ENCODE results near the gene RPS3A. TPM values are rescaled to one million over a fixed set of nuclear protein-coding genes. Genes with fewer than 3 reads are reported as not detected.

RPS3A gene
- total and polyA plus RNA-seq, 2 experiments from 2014 or later, result 943 to 1,990 TPM

- no peak for TF ChIP-seq EZH2phosphoT487 (IDR thresholded peaks at IDR 0.05; ENCODE audit: insufficient read depth, low read depth)
- TF ChIP-seq EZH2 (IDR thresholded peaks at IDR 0.05; ENCODE audit: insufficient read depth, poor library complexity, severe bottlenecking), result no peak
- Histone ChIP-seq H3K4me2 (ENCODE audit: unreplicated experiment) (peak overlapping the region; percentile 70), H3K4me1 (ENCODE audit: insufficient read depth) (peaks cover 18% of the 10 kb centered on the region), H3K79me2 (ENCODE audit: insufficient read depth) (peaks cover 44% of the 10 kb centered on the region), H3K27ac (peak overlapping the region; percentile 58), H3K9me2 (ENCODE audit: insufficient read depth) (no peaks in the 10 kb centered on the region), H3K4me3 (peak overlapping the region; percentile 96), H3K27me3 (replicated peaks; ENCODE audit: insufficient read depth) (no peaks in the 10 kb centered on the region), H4K20me1 (ENCODE audit: insufficient read depth) (peaks cover 14% of the 10 kb centered on the region; the same call in 1 of the 2 replicates), H3K9me3 (ENCODE audit: low read depth) (no peaks in the 10 kb centered on the region), H3F3A (ENCODE audit: insufficient read depth) (peaks cover 27% of the 10 kb centered on the region), H3K9ac (peak overlapping the region; percentile 66), H2AFZ (peak overlapping the region; percentile 95), H3K36me3 (ENCODE audit: low read depth) (peaks cover 32% of the 10 kb centered on the region)
- in situ Hi-C loops (cut with MboI), result no loop called here
- 18% methylated on average over 8 of the region's 8 CpGs for WGBS, 2 experiments (ENCODE audit: low coverage in 1 of 2, low lambda C conversion rate in 2 of 2, missing lambda C conversion rate in 2 of 2)
- no peak for DNase-seq
Observed at GRCh38 chr4:151098979-151099228, 524 bp upstream of the RPS3A start.

- Histone ChIP-seq H3K27me3 (replicated peaks; ENCODE audit: insufficient read depth) (no peaks in the 10 kb centered on the region), H3K36me3 (ENCODE audit: low read depth) (peaks cover 41% of the 10 kb centered on the region), H3K4me3 (peak overlapping the region; percentile 96), H2AFZ (peak overlapping the region; percentile 59), H3F3A (ENCODE audit: insufficient read depth) (peaks cover 35% of the 10 kb centered on the region), H4K20me1 (ENCODE audit: insufficient read depth) (peaks cover 14% of the 10 kb centered on the region; the same call in 1 of the 2 replicates), H3K4me1 (ENCODE audit: insufficient read depth) (peaks cover 18% of the 10 kb centered on the region), H3K79me2 (ENCODE audit: insufficient read depth) (peaks cover 44% of the 10 kb centered on the region), H3K9me3 (ENCODE audit: low read depth) (no peaks in the 10 kb centered on the region), H3K9me2 (ENCODE audit: insufficient read depth) (no peaks in the 10 kb centered on the region), H3K4me2 (ENCODE audit: unreplicated experiment) (peak overlapping the region; percentile 95), H3K9ac (peak overlapping the region; percentile 98), H3K27ac (peak overlapping the region; percentile 86)
- WGBS, 2 experiments (ENCODE audit: low coverage in 1 of 2, low lambda C conversion rate in 2 of 2, missing lambda C conversion rate in 2 of 2), result 0 to 2% methylated on average over 13 of the region's 13 CpGs
- no peak for TF ChIP-seq EZH2phosphoT487 (IDR thresholded peaks at IDR 0.05; ENCODE audit: insufficient read depth, low read depth)
- TF ChIP-seq EZH2 (IDR thresholded peaks at IDR 0.05; ENCODE audit: insufficient read depth, poor library complexity, severe bottlenecking), result no peak
- DNase-seq, result peak; percentile 67
- in situ Hi-C loops (cut with MboI), result loop anchor here (25.0 kb wide), 1 partner anchor 1262 kb away; no protein-coding TSS in a partner anchor
Observed at GRCh38 chr4:151099976-151100417, 569 bp downstream of the RPS3A start.

GRCh38 chr4:151100531-151100930, 1.1 kb downstream of the RPS3A start:
- WGBS, 2 experiments (ENCODE audit: low coverage in 1 of 2, low lambda C conversion rate in 2 of 2, missing lambda C conversion rate in 2 of 2), result 0 to 4% methylated on average over 3 of the region's 3 CpGs
- peak overlapping the region; percentile 86; the same call in 1 of the 2 replicates for H3K27ac ChIP-seq

GRCh38 chr4:151103758-151104157, 4.3 kb downstream of the RPS3A start:
- in situ Hi-C loops (cut with MboI), result loop anchor here (25.0 kb wide), 1 partner anchor 1259 kb away; no protein-coding TSS in a partner anchor
- H3K4me1 ChIP-seq (ENCODE audit: insufficient read depth), result peaks cover 18% of the 10 kb centered on the region
- DNase-seq, result no peak
- no peaks in the 10 kb centered on the region for H3K9me2 ChIP-seq (ENCODE audit: insufficient read depth)
- H3K9me3 ChIP-seq (ENCODE audit: low read depth), result no peaks in the 10 kb centered on the region
- H3K27me3 ChIP-seq (replicated peaks; ENCODE audit: insufficient read depth), result no peaks in the 10 kb centered on the region
- peaks cover 68% of the 10 kb centered on the region for H3F3A ChIP-seq (ENCODE audit: insufficient read depth)
- 47 to 57% methylated on average over 2 of the region's 2 CpGs for WGBS, 2 experiments (ENCODE audit: low coverage in 1 of 2, low lambda C conversion rate in 2 of 2, missing lambda C conversion rate in 2 of 2)
- no peak overlapping the region for H3K4me2 ChIP-seq (ENCODE audit: unreplicated experiment)
- TF ChIP-seq EZH2 (IDR thresholded peaks at IDR 0.05; ENCODE audit: insufficient read depth, poor library complexity, severe bottlenecking), result no peak
- no peak for TF ChIP-seq EZH2phosphoT487 (IDR thresholded peaks at IDR 0.05; ENCODE audit: insufficient read depth, low read depth)
- H3K9ac ChIP-seq, result no peak overlapping the region
- peaks cover 14% of the 10 kb centered on the region; the same call in 1 of the 2 replicates for H4K20me1 ChIP-seq (ENCODE audit: insufficient read depth)
- no peak overlapping the region for H2AFZ ChIP-seq
- H3K36me3 ChIP-seq (ENCODE audit: low read depth), result peaks cover 61% of the 10 kb centered on the region
- peaks cover 44% of the 10 kb centered on the region for H3K79me2 ChIP-seq (ENCODE audit: insufficient read depth)
- no peak overlapping the region for H3K27ac ChIP-seq
- H3K4me3 ChIP-seq, result no peak overlapping the region

More at GRCh38 chr4:151100531-151100930, 1.1 kb downstream of the RPS3A start:
- peak overlapping the region; percentile 95 for H3K4me2 ChIP-seq (ENCODE audit: unreplicated experiment)
- H3K27me3 ChIP-seq (replicated peaks; ENCODE audit: insufficient read depth), result no peaks in the 10 kb centered on the region
- H3K36me3 ChIP-seq (ENCODE audit: low read depth), result peaks cover 45% of the 10 kb centered on the region
- H3K9me2 ChIP-seq (ENCODE audit: insufficient read depth), result no peaks in the 10 kb centered on the region
- peaks cover 39% of the 10 kb centered on the region for H3F3A ChIP-seq (ENCODE audit: insufficient read depth)
- peaks cover 14% of the 10 kb centered on the region; the same call in 1 of the 2 replicates for H4K20me1 ChIP-seq (ENCODE audit: insufficient read depth)
- peak overlapping the region; percentile 96 for H3K4me3 ChIP-seq
- peaks cover 18% of the 10 kb centered on the region for H3K4me1 ChIP-seq (ENCODE audit: insufficient read depth)
- H3K9me3 ChIP-seq (ENCODE audit: low read depth), result no peaks in the 10 kb centered on the region
- peaks cover 44% of the 10 kb centered on the region for H3K79me2 ChIP-seq (ENCODE audit: insufficient read depth)
- no peak for DNase-seq
- in situ Hi-C loops (cut with MboI), result loop anchor here (25.0 kb wide), 1 partner anchor 1262 kb away; no protein-coding TSS in a partner anchor
- H2AFZ ChIP-seq, result no peak overlapping the region
- peak overlapping the region; percentile 98 for H3K9ac ChIP-seq
- TF ChIP-seq EZH2 (IDR thresholded peaks at IDR 0.05; ENCODE audit: insufficient read depth, poor library complexity, severe bottlenecking), result no peak
- TF ChIP-seq EZH2phosphoT487 (IDR thresholded peaks at IDR 0.05; ENCODE audit: insufficient read depth, low read depth), result no peak
